ENCODE results near the gene RAB22A.
"Not testable (repeated sequence)": the region's sequence is repeated elsewhere in the genome, so short reads cannot be mapped to it uniquely, and the experiment has no call there.

RAB22A gene

GRCh38 chr20:58349570-58349969, 40.1 kb downstream of the RAB22A start:
- no peak for DNase-seq

- DNase-seq, result no peak
Observed at GRCh38 chr20:58352468-58352867, 43.0 kb downstream of the RAB22A start.

GRCh38 chr20:58359441-58359840, 49.9 kb downstream of the RAB22A start:
- DNase-seq, result no peak

GRCh38 chr20:58360936-58361335, 51.4 kb downstream of the RAB22A start:
- DNase-seq, result no peak

GRCh38 chr20:58361481-58362205, 52.1 kb downstream of the RAB22A start:
- no peak for DNase-seq

GRCh38 chr20:58362206-58362516, 52.6 kb downstream of the RAB22A start:
- no peak for DNase-seq

- DNase-seq, result no peak
Observed at GRCh38 chr20:58362970-58363369, 53.5 kb downstream of the RAB22A start.

- no peak for DNase-seq
Observed at GRCh38 chr20:58366866-58367265, 57.4 kb downstream of the RAB22A start.

GRCh38 chr20:58372806-58373205, 63.3 kb downstream of the RAB22A start:
- DNase-seq, result no peak

- not testable (repeated sequence) for DNase-seq
Observed at GRCh38 chr20:58373296-58373695, 63.8 kb downstream of the RAB22A start.

- DNase-seq, result no peak
Observed at GRCh38 chr20:58374027-58374850, 64.7 kb downstream of the RAB22A start.

- no peak for DNase-seq
Observed at GRCh38 chr20:58374906-58375758, 65.6 kb downstream of the RAB22A start.

GRCh38 chr20:58375759-58376352, 66.3 kb downstream of the RAB22A start:
- no peak for DNase-seq

- no peak for DNase-seq
Observed at GRCh38 chr20:58377017-58377416, 67.5 kb downstream of the RAB22A start.

GRCh38 chr20:58377766-58378401, 68.4 kb downstream of the RAB22A start:
- DNase-seq, result no peak

GRCh38 chr20:58378704-58379103, 69.2 kb downstream of the RAB22A start:
- DNase-seq, result no peak

GRCh38 chr20:58381627-58382026, 72.1 kb downstream of the RAB22A start:
- no peak for DNase-seq

GRCh38 chr20:58382096-58382495, 72.6 kb downstream of the RAB22A start:
- DNase-seq, result no peak

- no peak for DNase-seq
Observed at GRCh38 chr20:58384821-58385220, 75.3 kb downstream of the RAB22A start.

- no peak for DNase-seq
Observed at GRCh38 chr20:58388028-58388601, 78.6 kb downstream of the RAB22A start.

- DNase-seq, result peak; percentile 92
Observed at GRCh38 chr20:58388882-58389323, 79.4 kb downstream of the RAB22A start, which contains the start of gene VAPB. Gene VAPB, plus strand, starts transcription at chr20:58389229. Its CDS starts 231 bp downstream, at chr20:58389460.

Data from NCI-H2029 (cell line).